ENCODE results near the gene NPIPB12.
"Not testable (repeated sequence)": the region's sequence is repeated elsewhere in the genome, so short reads cannot be mapped to it uniquely, and the experiment has no call there.

Gene NPIPB12

GRCh38 chr16:29506308-29506707 lies at the start of gene NPIPB12:
Gene NPIPB12 (minus strand): TSS chr16:29506408.
- DNase-seq (ENCODE audit: low spot score) = not testable (repeated sequence)

- not testable (repeated sequence) for DNase-seq (ENCODE audit: low spot score)
Observed at GRCh38 chr16:29521520-29521919, 15.3 kb upstream of the NPIPB12 start.

- DNase-seq (ENCODE audit: low spot score) = not testable (repeated sequence)
Observed at GRCh38 chr16:29482276-29482675, 23.9 kb downstream of the NPIPB12 start.

- DNase-seq (ENCODE audit: low spot score) = not testable (repeated sequence)
Observed at GRCh38 chr16:29472065-29472464, 34.1 kb downstream of the NPIPB12 start.

GRCh38 chr16:29469660-29470059 lies 36.5 kb downstream of the NPIPB12 start:
- DNase-seq (ENCODE audit: low spot score) = not testable (repeated sequence)

GRCh38 chr16:29467654-29468366 lies 38.4 kb downstream of the NPIPB12 start:
- not testable (repeated sequence) for DNase-seq (ENCODE audit: low spot score)

- not testable (repeated sequence) for DNase-seq (ENCODE audit: low spot score)
Observed at GRCh38 chr16:29466904-29467303, 39.3 kb downstream of the NPIPB12 start.

GRCh38 chr16:29465985-29466824 lies 40.0 kb downstream of the NPIPB12 start:
- DNase-seq (ENCODE audit: low spot score) = not testable (repeated sequence)

GRCh38 chr16:29460647-29461030 lies 45.6 kb downstream of the NPIPB12 start:
- not testable (repeated sequence) for DNase-seq (ENCODE audit: low spot score)

- not testable (repeated sequence) for DNase-seq (ENCODE audit: low spot score)
Observed at GRCh38 chr16:29459706-29460646, 46.2 kb downstream of the NPIPB12 start, which contains the start of gene SULT1A4. Gene SULT1A4 (plus strand): TSS chr16:29459913. CDS start chr16:29461386, 1,473 bp downstream.

GRCh38 chr16:29457660-29458059 lies 48.5 kb downstream of the NPIPB12 start:
- DNase-seq (ENCODE audit: low spot score) = not testable (repeated sequence)

GRCh38 chr16:29454828-29455227 lies 51.4 kb downstream of the NPIPB12 start:
- not testable (repeated sequence) for DNase-seq (ENCODE audit: low spot score)

- not testable (repeated sequence) for DNase-seq (ENCODE audit: low spot score)
Observed at GRCh38 chr16:29454269-29454668, 51.9 kb downstream of the NPIPB12 start, which contains the start of the genes BOLA2 and SLX1B. Gene BOLA2 (minus strand): TSS chr16:29454351. CDS start chr16:29454253, 98 bp downstream. Gene SLX1B (plus strand): TSS chr16:29454533.

GRCh38 chr16:29453754-29454153 lies 52.5 kb downstream of the NPIPB12 start:
- DNase-seq (ENCODE audit: low spot score) = not testable (repeated sequence)
